Measurements from ENCODE around the gene FBXW4. TPM values are rescaled to one million over a fixed set of nuclear protein-coding genes. Genes with fewer than 3 reads are reported as not detected.

Gene FBXW4
- total RNA-seq, 1 donor from 2014 or later = 21.9 TPM

- Mint-ChIP-seq H3K36me3 (ENCODE audit: low read depth, unreplicated experiment) (no peaks in the 10 kb centered on the region), H3K27me3 (ENCODE audit: low read depth, unreplicated experiment) (peaks cover 14% of the 10 kb centered on the region), H3K9me3 (ENCODE audit: unreplicated experiment) (no peaks in the 10 kb centered on the region), H3K4me1 (ENCODE audit: low read depth, unreplicated experiment) (no peaks in the 10 kb centered on the region), H3K4me3 (ENCODE audit: unreplicated experiment) (no peak overlapping the region), H3K27ac (ENCODE audit: unreplicated experiment) (no peak overlapping the region)
- H4K20me1 ChIP-seq (ENCODE audit: insufficient read depth, low read length) = no peaks in the 10 kb centered on the region
- no peaks in the 10 kb centered on the region for H3K36me3 ChIP-seq (ENCODE audit: insufficient read depth, low read length)
- no peaks in the 10 kb centered on the region for H3K79me2 ChIP-seq (ENCODE audit: insufficient read depth, low read length)
- TF ChIP-seq CTCF (IDR thresholded peaks at IDR 0.05; ENCODE audit: insufficient read depth, low read depth, low read length) = no peak
- TF ChIP-seq EZH2 (IDR thresholded peaks at IDR 0.05; ENCODE audit: insufficient read depth, low read length) = no peak
- H3K27me3 ChIP-seq (ENCODE audit: insufficient read depth, low read length) = peaks cover 9% of the 10 kb centered on the region
- no peak overlapping the region for H3K4me3 ChIP-seq (ENCODE audit: insufficient read depth, low read depth, low read length)
- H3K9me3 ChIP-seq (ENCODE audit: insufficient read depth, low read depth, low read length) = no peaks in the 10 kb centered on the region
- H2AFZ ChIP-seq (ENCODE audit: low read depth, low read length) = no peak overlapping the region
- no peak overlapping the region for H3K27ac ChIP-seq (ENCODE audit: low read depth, low read length)
- DNase-seq (ENCODE audit: low read depth) (no peak), FAIRE-seq (no peak)
- H3K4me2 ChIP-seq (ENCODE audit: low read length) = no peak overlapping the region
- H3K4me1 ChIP-seq (ENCODE audit: insufficient read depth, low read length) = no peaks in the 10 kb centered on the region
- no peak overlapping the region for H3K9ac ChIP-seq (ENCODE audit: low read length)
These were observed 22.1 kb upstream of the FBXW4 start for GRCh38 chr10:101716891-101717659.

GRCh38 chr10:101712997-101713396, 18.0 kb upstream of the FBXW4 start:
- Histone ChIP-seq H3K4me2 (ENCODE audit: low read length) (no peak overlapping the region), H2AFZ (ENCODE audit: low read depth, low read length) (no peak overlapping the region), H3K79me2 (ENCODE audit: insufficient read depth, low read length) (no peaks in the 10 kb centered on the region), H3K27ac (ENCODE audit: low read depth, low read length) (no peak overlapping the region), H3K4me1 (ENCODE audit: insufficient read depth, low read length) (no peaks in the 10 kb centered on the region), H3K27me3 (ENCODE audit: insufficient read depth, low read length) (peaks cover 7% of the 10 kb centered on the region), H4K20me1 (ENCODE audit: insufficient read depth, low read length) (no peaks in the 10 kb centered on the region), H3K9me3 (ENCODE audit: insufficient read depth, low read depth, low read length) (no peaks in the 10 kb centered on the region), H3K36me3 (ENCODE audit: insufficient read depth, low read length) (no peaks in the 10 kb centered on the region), H3K4me3 (ENCODE audit: insufficient read depth, low read depth, low read length) (no peak overlapping the region), H3K9ac (ENCODE audit: low read length) (no peak overlapping the region)
- peaks cover under 1% of the 10 kb centered on the region for H3K4me1 Mint-ChIP-seq (ENCODE audit: low read depth, unreplicated experiment)
- FAIRE-seq = no peak
- H3K27me3 Mint-ChIP-seq (ENCODE audit: low read depth, unreplicated experiment) = no peaks in the 10 kb centered on the region
- H3K27ac Mint-ChIP-seq (ENCODE audit: unreplicated experiment) = no peak overlapping the region
- H3K4me3 Mint-ChIP-seq (ENCODE audit: unreplicated experiment) = no peak overlapping the region
- H3K36me3 Mint-ChIP-seq (ENCODE audit: low read depth, unreplicated experiment) = no peaks in the 10 kb centered on the region
- no peak for DNase-seq (ENCODE audit: low read depth)
- H3K9me3 Mint-ChIP-seq (ENCODE audit: unreplicated experiment) = no peaks in the 10 kb centered on the region
- TF ChIP-seq EZH2 (IDR thresholded peaks at IDR 0.05; ENCODE audit: insufficient read depth, low read length) = no peak
- no peak for TF ChIP-seq CTCF (IDR thresholded peaks at IDR 0.05; ENCODE audit: insufficient read depth, low read depth, low read length)

DNA sequence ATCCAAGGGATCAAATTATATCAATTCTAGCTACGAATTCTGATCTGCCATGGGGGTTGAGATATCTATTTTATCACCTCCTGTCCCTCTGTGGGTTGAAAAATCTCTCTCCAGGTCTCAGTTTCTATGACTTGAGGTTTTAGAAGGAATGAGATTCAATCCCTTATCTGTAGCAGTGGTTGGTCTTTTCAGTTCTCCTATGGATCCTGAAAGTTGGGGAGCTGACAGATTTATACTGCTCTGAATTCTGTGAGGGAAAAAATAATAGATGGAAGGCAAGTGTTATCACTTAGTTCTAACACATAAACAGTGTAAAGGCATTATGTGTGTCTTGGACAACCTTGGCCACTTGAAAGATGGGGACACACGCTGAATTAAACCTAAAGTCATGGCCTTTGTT, 15.8 kb upstream of the FBXW4 start:
- TF ChIP-seq EZH2 (IDR thresholded peaks at IDR 0.05; ENCODE audit: insufficient read depth, low read length) = no peak
- no peak for TF ChIP-seq CTCF (IDR thresholded peaks at IDR 0.05; ENCODE audit: insufficient read depth, low read depth, low read length)
- Histone ChIP-seq H3K27ac (ENCODE audit: low read depth, low read length) (no peak overlapping the region), H3K9me3 (ENCODE audit: insufficient read depth, low read depth, low read length) (no peaks in the 10 kb centered on the region), H3K9ac (ENCODE audit: low read length) (no peak overlapping the region), H3K36me3 (ENCODE audit: insufficient read depth, low read length) (no peaks in the 10 kb centered on the region), H2AFZ (ENCODE audit: low read depth, low read length) (no peak overlapping the region), H3K27me3 (ENCODE audit: insufficient read depth, low read length) (peaks cover 11% of the 10 kb centered on the region), H3K4me1 (ENCODE audit: insufficient read depth, low read length) (no peaks in the 10 kb centered on the region), H3K79me2 (ENCODE audit: insufficient read depth, low read length) (no peaks in the 10 kb centered on the region), H3K4me2 (ENCODE audit: low read length) (no peak overlapping the region), H3K4me3 (ENCODE audit: insufficient read depth, low read depth, low read length) (no peak overlapping the region), H4K20me1 (ENCODE audit: insufficient read depth, low read length) (no peaks in the 10 kb centered on the region)
- DNase-seq (ENCODE audit: low read depth) (no peak), FAIRE-seq (no peak)
- H3K27me3 Mint-ChIP-seq (ENCODE audit: low read depth, unreplicated experiment) = no peaks in the 10 kb centered on the region
- no peak overlapping the region for H3K27ac Mint-ChIP-seq (ENCODE audit: unreplicated experiment)
- peaks cover 2% of the 10 kb centered on the region for H3K4me1 Mint-ChIP-seq (ENCODE audit: low read depth, unreplicated experiment)
- H3K4me3 Mint-ChIP-seq (ENCODE audit: unreplicated experiment) = no peak overlapping the region
- H3K36me3 Mint-ChIP-seq (ENCODE audit: low read depth, unreplicated experiment) = no peaks in the 10 kb centered on the region
- no peaks in the 10 kb centered on the region for H3K9me3 Mint-ChIP-seq (ENCODE audit: unreplicated experiment)

All from astrocyte (in vitro differentiated cells and primary cell).